ENCODE measurements around the gene CACNA2D3. TPM values are rescaled to one million over a fixed set of nuclear protein-coding genes. Genes with fewer than 3 reads are reported as not detected.

The CACNA2D3 gene
- polyA plus RNA-seq, 1 donor from 2014 or later, result 26.2 TPM

- Histone ChIP-seq H2AFZ (ENCODE audit: low read depth, low read length) (no peak overlapping the region), H3K27ac (ENCODE audit: low read length) (peak overlapping the region; percentile 86), H3K36me3 (ENCODE audit: insufficient read depth, low read length) (no peaks in the 10 kb centered on the region), H3K79me2 (replicated peaks; ENCODE audit: insufficient read depth, low read length) (no peaks in the 10 kb centered on the region), H3K4me2 (ENCODE audit: low read length) (no peak overlapping the region), H3F3A (ENCODE audit: insufficient read depth, low read length, poor library complexity, severe bottlenecking) (peaks cover 2% of the 10 kb centered on the region), H3K9me2 (ENCODE audit: insufficient read depth, low read length) (no peaks in the 10 kb centered on the region), H4K20me1 (ENCODE audit: insufficient read depth) (no peaks in the 10 kb centered on the region), H3K9me3 (ENCODE audit: low read length) (no peaks in the 10 kb centered on the region), H3K4me3 (ENCODE audit: low read length) (no peak overlapping the region), H3K27me3 (ENCODE audit: insufficient read depth, low read depth, low read length) (no peaks in the 10 kb centered on the region), H3K9ac (ENCODE audit: low read length) (no peak overlapping the region)
- TF ChIP-seq CTCF (IDR thresholded peaks at IDR 0.05; ENCODE audit: poor library complexity, severe bottlenecking), result no peak
Measured at GRCh38 chr3:54326951-54327350, 204.6 kb downstream of the CACNA2D3 start.

- no peaks in the 10 kb centered on the region for H3K36me3 ChIP-seq (ENCODE audit: insufficient read depth, low read length)
- H3K4me2 ChIP-seq (ENCODE audit: low read length), result no peak overlapping the region
- no peaks in the 10 kb centered on the region for H3F3A ChIP-seq (ENCODE audit: insufficient read depth, low read length, poor library complexity, severe bottlenecking)
- no peak overlapping the region for H3K27ac ChIP-seq (ENCODE audit: low read length)
- TF ChIP-seq CTCF (IDR thresholded peaks at IDR 0.05; ENCODE audit: poor library complexity, severe bottlenecking) (no peak), EZH2 (IDR thresholded peaks at IDR 0.05; ENCODE audit: borderline replicate concordance, insufficient read depth, low read length, poor library complexity, severe bottlenecking) (no peak)
- no peak overlapping the region for H3K9ac ChIP-seq (ENCODE audit: low read length)
- no peaks in the 10 kb centered on the region for H3K9me3 ChIP-seq (ENCODE audit: low read length)
- no peak overlapping the region for H3K4me3 ChIP-seq (ENCODE audit: low read length)
- H4K20me1 ChIP-seq (ENCODE audit: insufficient read depth), result no peaks in the 10 kb centered on the region
- no peaks in the 10 kb centered on the region for H3K9me2 ChIP-seq (ENCODE audit: insufficient read depth, low read length)
- H3K79me2 ChIP-seq (replicated peaks; ENCODE audit: insufficient read depth, low read length), result no peaks in the 10 kb centered on the region
- no peaks in the 10 kb centered on the region for H3K27me3 ChIP-seq (ENCODE audit: insufficient read depth, low read depth, low read length)
- H2AFZ ChIP-seq (ENCODE audit: low read depth, low read length), result no peak overlapping the region
Measured at GRCh38 chr3:54331341-54331740, 209.0 kb downstream of the CACNA2D3 start.

- no peaks in the 10 kb centered on the region for H3K9me3 ChIP-seq (ENCODE audit: low read length)
- H3K27me3 ChIP-seq (ENCODE audit: insufficient read depth, low read depth, low read length), result no peaks in the 10 kb centered on the region
- H3K27ac ChIP-seq (ENCODE audit: low read length), result no peak overlapping the region
- H3K36me3 ChIP-seq (ENCODE audit: insufficient read depth, low read length), result no peaks in the 10 kb centered on the region
- TF ChIP-seq MXI1 (conservative IDR thresholded peaks at IDR 0.05; ENCODE audit: poor library complexity, severe bottlenecking) (no peak), TAF1 (IDR thresholded peaks at IDR 0.05; ENCODE audit: low read depth) (no peak), EP300 (conservative IDR thresholded peaks at IDR 0.05; ENCODE audit: poor library complexity, severe bottlenecking) (no peak)
- no peaks in the 10 kb centered on the region for H3F3A ChIP-seq (ENCODE audit: insufficient read depth, low read length, poor library complexity, severe bottlenecking)
- no peaks in the 10 kb centered on the region for H3K79me2 ChIP-seq (replicated peaks; ENCODE audit: insufficient read depth, low read length)
- H3K9ac ChIP-seq (ENCODE audit: low read length), result no peak overlapping the region
- H3K9me2 ChIP-seq (ENCODE audit: insufficient read depth, low read length), result no peaks in the 10 kb centered on the region
- H2AFZ ChIP-seq (ENCODE audit: low read depth, low read length), result no peak overlapping the region
- H3K4me3 ChIP-seq (ENCODE audit: low read length), result no peak overlapping the region
- no peak overlapping the region for H3K4me2 ChIP-seq (ENCODE audit: low read length)
- H4K20me1 ChIP-seq (ENCODE audit: insufficient read depth), result no peaks in the 10 kb centered on the region
Measured at GRCh38 chr3:54337846-54338245, 215.5 kb downstream of the CACNA2D3 start.

All from neural cell (in vitro differentiated cells).